CD14-positive monocyte (primary cell): Measurements from ENCODE around the gene MADD. TPM values are rescaled to one million over a fixed set of nuclear protein-coding genes. Genes with fewer than 3 reads are reported as not detected.

ENCODE experiments used
- DNase-seq, 3 donors: peaks; one replicate each; pipeline ENCODE4 v3.0.0-alpha.2; 2011 to 2022
- H2AFZ ChIP-seq: 2 replicates; pipeline ENCODE4 v1.6.0; 2012; ENCODE audit warnings: mild to moderate bottlenecking, low read depth, low read length, inconsistent platforms; ENCODE audit not compliant: insufficient read depth, poor library complexity, severe bottlenecking
- H3K27ac ChIP-seq, 2 donors: 1 replicate in 1 of 2; 2 replicates in 1 of 2; pipeline ENCODE4 v1.5.1; 2012 to 2013; ENCODE audit warnings: low read length in 2 of 2, control low read depth in 1 of 2, inconsistent platforms in 1 of 2, low read depth in 1 of 2, mild to moderate bottlenecking in 1 of 2
- H3K27me3 ChIP-seq, 2 donors: one replicate each; pipeline versions ENCODE4 v1.6.0 to v1.6.1; 2011 to 2013; ENCODE audit warnings: low read length in 2 of 2; ENCODE audit not compliant: control insufficient read depth in 2 of 2, insufficient read depth in 2 of 2
- H3K36me3 ChIP-seq, 2 donors: replicated peaks in 1 of 2; 1 replicate in 1 of 2; 2 replicates in 1 of 2; pipeline versions ENCODE4 v1.5.1 to v1.6.1; 2012 to 2013; ENCODE audit warnings: low read length in 2 of 2, control low read depth in 1 of 2, inconsistent platforms in 1 of 2, mild to moderate bottlenecking in 1 of 2; ENCODE audit not compliant: insufficient read depth in 2 of 2, control insufficient read depth in 1 of 2
- H3K4me1 ChIP-seq, 2 donors: 1 replicate in 1 of 2; 2 replicates in 1 of 2; pipeline versions ENCODE4 v1.5.1 to v1.6.1; 2012 to 2013; ENCODE audit warnings: low read length in 2 of 2, control low read depth in 1 of 2, inconsistent platforms in 1 of 2, mild to moderate bottlenecking in 1 of 2, moderate library complexity in 1 of 2; ENCODE audit not compliant: insufficient read depth in 2 of 2, control insufficient read depth in 1 of 2
- H3K4me2 ChIP-seq: replicated peaks from 2 replicates; pipeline ENCODE3; 2012; ENCODE audit warnings: low read length, moderate library complexity, mild to moderate bottlenecking; ENCODE audit not compliant: poor library complexity, severe bottlenecking; ENCODE audit errors: extremely low read depth
- H3K4me3 ChIP-seq, 3 experiments: fragments of 200-600 bp in 1 of 3; sonication (generic) in 1 of 3; replicated peaks in 1 of 3; 1 replicate in 2 of 3; 2 replicates in 1 of 3; pipeline ENCODE4 v1.5.1; 2011 to 2013; ENCODE audit warnings: low read length in 3 of 3, mild to moderate bottlenecking in 3 of 3, control low read depth in 2 of 3, low read depth in 2 of 3, inconsistent platforms in 1 of 3, moderate library complexity in 1 of 3
- H3K79me2 ChIP-seq: 2 replicates; pipeline ENCODE4 v1.6.0; 2012; ENCODE audit warnings: mild to moderate bottlenecking, control low read depth, inconsistent platforms, low read length, moderate library complexity; ENCODE audit not compliant: insufficient read depth
- H3K9ac ChIP-seq: 2 replicates; pipeline ENCODE4 v1.6.0; 2017; ENCODE audit warnings: low read length, mild to moderate bottlenecking; ENCODE audit not compliant: insufficient read depth, poor library complexity, severe bottlenecking
- H3K9me3 ChIP-seq, 2 donors: replicated peaks in 1 of 2; 1 replicate in 1 of 2; 2 replicates in 1 of 2; pipeline versions ENCODE4 v1.5.1 to v1.6.1; 2012 to 2013; ENCODE audit warnings: low read length in 2 of 2, control low read depth in 1 of 2; ENCODE audit not compliant: control insufficient read depth in 1 of 2, insufficient read depth in 1 of 2
- H4K20me1 ChIP-seq: 2 replicates; pipeline ENCODE4 v1.6.0; 2012; ENCODE audit warnings: mild to moderate bottlenecking, low read length, control low read depth, moderate library complexity; ENCODE audit not compliant: insufficient read depth
- H3K27ac Mint-ChIP-seq, 7 donors: one replicate each; pipeline ENCODE4 v1.8.0; 2020; ENCODE audit warnings: mild to moderate bottlenecking in 7 of 7, mixed read lengths in 7 of 7, moderate library complexity in 6 of 7, inconsistent platforms in 2 of 7
- H3K27me3 Mint-ChIP-seq, 3 donors: one replicate each; pipeline ENCODE4 v1.8.0; 2021 to 2022; ENCODE audit warnings: low read depth in 3 of 3, mild to moderate bottlenecking in 3 of 3, mixed read lengths in 3 of 3, moderate library complexity in 3 of 3, inconsistent platforms in 1 of 3
- H3K36me3 Mint-ChIP-seq, 2 donors: one replicate each; pipeline ENCODE4 v1.8.0; 2020; ENCODE audit warnings: mixed read lengths in 2 of 2, inconsistent platforms in 1 of 2, mild to moderate bottlenecking in 1 of 2
- H3K4me1 Mint-ChIP-seq: one replicate; pipeline ENCODE4 v1.8.0; 2020; ENCODE audit warnings: mild to moderate bottlenecking, mixed read lengths
- H3K4me3 Mint-ChIP-seq, 2 donors: one replicate each; pipeline ENCODE4 v1.8.0; 2020; ENCODE audit warnings: mild to moderate bottlenecking in 2 of 2, mixed read lengths in 2 of 2, moderate library complexity in 1 of 2
- H3K9me3 Mint-ChIP-seq, 7 donors: one replicate each; pipeline ENCODE4 v1.8.0; 2020 to 2022; ENCODE audit warnings: mixed read lengths in 7 of 7, mild to moderate bottlenecking in 6 of 7, moderate library complexity in 6 of 7, inconsistent platforms in 2 of 7
- WGBS: methylation state at CpG from one replicate; pipeline ENCODE4 v1.1.5; 2013; ENCODE audit warnings: missing lambda C conversion rate; ENCODE audit not compliant: insufficient coverage; 5-methylcytosine and 5-hydroxymethylcytosine counted together
- intact Hi-C, 2 donors: fragments of 100-400 bp; cut with micrococcal nuclease; formaldehyde crosslinking; loops; one replicate each; pipeline versions ENCODE4 v1.15.0 to v1.15.1; 2023
- polyA plus RNA-seq, 3 donors: library from polyadenylated mRNA; depleted of rRNA in 1 of 3; unstranded in 2 of 3; stranded (reverse) in 1 of 3; fragments of 300-500 nt in 2 of 3; fragments of >200 nt in 1 of 3; fragmentation: Illumina TruSeq in 2 of 3; gene quantifications; 1 replicate in 2 of 3; 2 replicates in 1 of 3; pipeline ENCODE4 v1.2.3, GENCODE V29; 2012 to 2021
- TF ChIP-seq, protein P1 (sequence below): fragments of 200-600 bp; IDR thresholded peaks from one replicate; pipeline ENCODE4 v1.8.0; 2022; ENCODE audit warnings: antibody characterized with exemption, mild to moderate bottlenecking

MADD gene
- polyA plus RNA-seq, 3 donors = 6.4 to 58.1 (median 12.2) TPM

DNA sequence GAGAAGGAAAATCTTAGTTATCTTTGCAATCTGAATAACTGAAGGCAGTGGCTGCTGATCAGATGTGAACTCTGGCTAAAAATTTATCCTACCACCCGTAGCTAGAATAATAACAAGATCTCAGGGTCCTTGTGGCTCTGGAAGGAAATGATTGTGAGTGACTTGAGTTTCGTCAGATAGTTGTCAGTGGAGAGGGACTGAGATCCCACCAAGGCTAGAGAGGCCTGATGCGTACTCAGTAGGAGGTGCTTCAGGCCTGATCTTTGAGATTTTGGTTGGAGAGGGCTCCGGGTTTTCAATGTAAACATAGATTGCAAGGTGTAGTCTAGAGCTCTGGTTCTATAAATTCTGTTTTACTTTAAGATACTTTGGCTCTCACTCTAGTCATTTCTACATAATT lies 1.4 kb downstream of the MADD start:
- DNase-seq = no peak
- Histone ChIP-seq H3K27ac (peak overlapping the region in 1 of 2 donors; percentile 96), H3K27me3 (no peaks in the 10 kb centered on the region), H3K36me3 (peaks cover 29% of the 10 kb centered on the region in 2 donors), H3K79me2 (peaks cover 64% of the 10 kb centered on the region), H3K9ac (no peak overlapping the region), H3K4me2 (peak overlapping the region; percentile 85), H3K4me1 (peaks cover 45 to 47% of the 10 kb centered on the region in 2 donors), H3K4me3 (peak overlapping the region; percentile 63 to 95 (median 80)), H3K9me3 (no peaks in the 10 kb centered on the region), H2AFZ (peak overlapping the region; percentile 9), H4K20me1 (peaks cover 59% of the 10 kb centered on the region)
- TF ChIP-seq, protein P1, sequence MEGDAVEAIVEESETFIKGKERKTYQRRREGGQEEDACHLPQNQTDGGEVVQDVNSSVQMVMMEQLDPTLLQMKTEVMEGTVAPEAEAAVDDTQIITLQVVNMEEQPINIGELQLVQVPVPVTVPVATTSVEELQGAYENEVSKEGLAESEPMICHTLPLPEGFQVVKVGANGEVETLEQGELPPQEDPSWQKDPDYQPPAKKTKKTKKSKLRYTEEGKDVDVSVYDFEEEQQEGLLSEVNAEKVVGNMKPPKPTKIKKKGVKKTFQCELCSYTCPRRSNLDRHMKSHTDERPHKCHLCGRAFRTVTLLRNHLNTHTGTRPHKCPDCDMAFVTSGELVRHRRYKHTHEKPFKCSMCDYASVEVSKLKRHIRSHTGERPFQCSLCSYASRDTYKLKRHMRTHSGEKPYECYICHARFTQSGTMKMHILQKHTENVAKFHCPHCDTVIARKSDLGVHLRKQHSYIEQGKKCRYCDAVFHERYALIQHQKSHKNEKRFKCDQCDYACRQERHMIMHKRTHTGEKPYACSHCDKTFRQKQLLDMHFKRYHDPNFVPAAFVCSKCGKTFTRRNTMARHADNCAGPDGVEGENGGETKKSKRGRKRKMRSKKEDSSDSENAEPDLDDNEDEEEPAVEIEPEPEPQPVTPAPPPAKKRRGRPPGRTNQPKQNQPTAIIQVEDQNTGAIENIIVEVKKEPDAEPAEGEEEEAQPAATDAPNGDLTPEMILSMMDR = no peak
- H3K4me3 Mint-ChIP-seq = peak overlapping the region; percentile 79 to 94
- peaks cover 22 to 29% of the 10 kb centered on the region in 2 donors for H3K36me3 Mint-ChIP-seq
- intact Hi-C loops = loop anchor here in 1 of 2 donors (10.0 kb wide), 1 partner anchor 93 kb away; no protein-coding TSS in a partner anchor
- H3K27me3 Mint-ChIP-seq = peaks cover 0 to 3% (median 1%) of the 10 kb centered on the region in 3 donors
- peaks cover 0 to 2% (median 0%) of the 10 kb centered on the region in 7 donors for H3K9me3 Mint-ChIP-seq
- peak overlapping the region; percentile 72 to 96 (median 87) for H3K27ac Mint-ChIP-seq
- H3K4me1 Mint-ChIP-seq = peaks cover 49% of the 10 kb centered on the region
- 36% methylated on average over 2 of the region's 4 CpGs for WGBS

DNA sequence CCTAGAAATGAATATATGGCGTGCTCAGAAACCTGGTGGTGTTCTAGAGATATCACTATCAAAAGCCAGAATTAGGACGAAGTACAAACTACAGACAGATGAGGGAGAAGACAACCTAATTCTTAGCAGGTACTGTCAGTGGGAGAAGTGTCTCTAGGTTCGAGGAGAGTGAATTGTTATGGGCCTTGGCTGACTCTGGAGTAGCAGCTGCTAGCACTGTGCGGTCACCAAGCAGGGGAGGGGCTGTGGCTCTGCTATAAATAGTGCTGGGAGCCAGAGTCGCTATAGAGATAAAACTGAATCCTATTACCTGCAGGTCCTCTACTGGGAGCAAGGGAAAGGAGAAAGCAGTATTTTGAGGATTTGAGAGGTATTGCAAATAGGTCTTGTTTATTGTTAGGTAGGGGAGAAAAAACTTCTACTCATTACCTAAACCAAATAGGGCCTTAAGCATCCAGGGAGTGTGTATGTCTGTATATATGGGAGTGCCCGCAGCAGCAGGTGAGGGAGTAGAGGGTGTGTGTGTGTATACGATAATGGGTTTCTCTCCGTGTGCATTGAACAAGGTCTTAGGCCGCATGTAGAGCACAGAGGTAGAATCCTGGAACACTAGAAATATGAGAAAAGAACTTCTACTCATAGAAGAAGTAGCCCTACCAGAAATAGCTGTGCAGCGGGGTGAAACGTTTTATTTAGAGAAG lies 2.2 kb downstream of the MADD start:
- Mint-ChIP-seq H3K27me3 (peaks cover 0 to 3% (median 1%) of the 10 kb centered on the region in 3 donors), H3K4me3 (peak overlapping the region in 1 of 2 donors; percentile 79), H3K4me1 (peaks cover 48% of the 10 kb centered on the region), H3K36me3 (peaks cover 30 to 36% of the 10 kb centered on the region in 2 donors), H3K9me3 (peaks cover 0 to 2% (median 0%) of the 10 kb centered on the region in 7 donors), H3K27ac (peak overlapping the region in 4 of 7 donors; percentile 46 to 61 (median 52))
- Histone ChIP-seq H3K9ac (no peak overlapping the region), H3K36me3 (peaks cover 36 to 37% of the 10 kb centered on the region in 2 donors), H3K27me3 (no peaks in the 10 kb centered on the region), H3K9me3 (no peaks in the 10 kb centered on the region), H4K20me1 (peaks cover 67% of the 10 kb centered on the region), H2AFZ (no peak overlapping the region), H3K27ac (no peak overlapping the region), H3K4me2 (peak overlapping the region; percentile 85), H3K4me3 (no peak overlapping the region), H3K4me1 (peaks cover 42 to 45% of the 10 kb centered on the region in 2 donors), H3K79me2 (peaks cover 69% of the 10 kb centered on the region)
- intact Hi-C loops = loop anchor here in 1 of 2 donors (10.0 kb wide), 1 partner anchor 93 kb away; no protein-coding TSS in a partner anchor
- DNase-seq = no peak
- 40% methylated on average over 3 of the region's 11 CpGs for WGBS
- TF ChIP-seq, protein P1 = no peak
